DMS53 (cell line): ENCODE measurements around the gene EVA1C.
A peak's percentile ranks its signal among the peaks of the same experiment; 100 is the strongest.
"Not testable (repeated sequence)": the region's sequence is repeated elsewhere in the genome, so short reads cannot be mapped to it uniquely, and the experiment has no call there.

Experiments used
- DNase-seq: peaks from one replicate; lab custom pipeline; 2025; lab: John Stamatoyannopoulos, UW

The EVA1C gene

DNA sequence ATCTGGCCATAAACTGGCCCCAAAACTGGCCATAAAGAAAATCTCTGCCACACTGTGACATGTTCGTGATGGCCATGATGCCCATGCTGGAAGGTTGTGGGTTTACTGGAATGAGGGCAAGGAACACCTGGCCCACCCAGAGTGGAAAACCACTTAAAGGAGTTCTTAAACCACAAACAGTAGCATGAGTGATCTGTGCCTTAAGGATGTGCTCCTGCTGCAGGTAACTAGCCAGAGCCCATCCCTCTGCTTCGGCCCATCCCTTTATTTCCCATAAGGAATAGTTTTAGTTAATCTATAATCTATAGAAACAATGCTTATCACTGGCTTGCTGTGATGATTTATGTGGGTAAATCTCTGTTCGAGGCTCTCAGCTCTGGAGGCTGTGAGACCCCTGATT, 50.1 kb downstream of the EVA1C start:
- DNase-seq: not testable (repeated sequence)

DNA sequence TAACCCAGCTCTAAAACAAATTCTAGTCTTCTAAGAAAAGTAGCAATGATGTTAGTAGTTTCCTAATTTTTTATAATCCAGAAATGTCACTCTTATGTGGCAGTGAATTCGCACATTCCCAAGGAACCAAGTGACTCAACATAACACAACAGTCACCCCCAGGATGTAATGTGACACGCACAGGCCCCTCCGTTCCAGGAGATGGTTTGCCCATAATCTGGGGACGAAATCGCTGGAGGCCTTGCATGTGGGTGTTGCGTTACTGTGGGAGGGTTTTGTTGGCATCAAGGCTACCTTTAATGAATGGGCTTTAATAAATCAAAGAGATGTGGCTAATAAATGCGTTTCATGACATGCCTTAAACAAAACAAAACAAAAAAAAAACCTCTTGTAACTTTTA, 50.9 kb downstream of the EVA1C start:
- no peak for DNase-seq

DNA sequence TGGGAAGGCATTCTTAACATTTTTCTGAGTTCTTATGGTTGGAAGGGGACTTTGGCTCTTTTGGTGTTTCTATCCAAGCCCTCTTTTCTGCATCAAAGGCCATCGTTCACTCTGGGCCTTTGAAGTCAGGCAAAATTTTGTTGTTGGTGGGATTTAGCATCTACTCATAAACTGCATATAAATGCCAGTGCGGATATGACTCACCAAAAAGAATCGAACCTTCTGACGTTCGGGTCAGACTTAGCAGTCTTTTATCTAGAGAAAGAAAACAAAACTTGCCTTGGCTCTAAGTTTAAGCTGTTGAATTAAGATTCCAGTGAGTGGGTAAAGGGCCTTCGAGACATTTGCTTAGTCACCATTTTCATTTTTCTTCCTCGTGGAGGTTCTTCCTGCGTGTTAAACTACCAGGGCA, 51.4 kb downstream of the EVA1C start:
- no peak for DNase-seq

DNA sequence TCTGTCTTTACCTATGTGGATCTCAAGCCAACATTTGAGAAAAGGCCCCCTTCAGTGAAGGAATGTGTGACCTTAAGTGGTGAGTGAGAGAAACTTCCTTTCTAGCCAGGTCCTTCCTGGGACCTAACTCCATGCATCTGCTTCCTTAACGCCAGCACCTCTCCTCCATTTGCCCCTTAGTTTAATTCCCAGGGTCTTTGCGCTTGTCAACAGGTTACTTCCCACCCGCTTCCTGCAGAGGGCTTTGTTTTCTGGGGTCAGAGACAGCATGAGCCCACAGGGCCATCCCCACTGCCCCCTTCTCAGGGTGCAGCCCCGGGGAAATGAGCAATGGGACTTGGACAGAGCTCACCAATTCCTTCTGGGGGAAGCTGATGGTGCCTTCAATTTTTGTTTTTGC, 54.8 kb downstream of the EVA1C start:
- DNase-seq: no peak

DNA sequence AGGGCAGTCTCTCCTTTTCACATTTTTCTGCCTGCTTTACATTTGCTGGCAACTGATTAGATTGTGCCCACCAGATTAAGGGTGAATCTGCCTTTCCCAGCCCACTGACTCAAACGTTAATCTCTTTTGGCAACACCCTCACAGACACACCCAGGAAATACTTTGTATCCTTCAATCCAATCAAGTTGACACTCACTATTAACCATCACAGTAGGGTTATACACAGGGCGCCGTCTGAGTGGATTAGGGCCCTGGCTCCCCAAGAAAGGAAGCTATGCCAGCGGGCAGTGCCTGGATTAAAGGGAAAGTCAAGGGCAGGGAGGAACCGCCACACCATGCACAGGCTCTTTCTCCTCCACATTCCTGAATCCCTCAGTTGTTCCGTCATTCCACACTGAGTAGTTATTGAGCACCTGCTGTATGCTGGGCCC, 56.2 kb downstream of the EVA1C start:
- no peak for DNase-seq

DNA sequence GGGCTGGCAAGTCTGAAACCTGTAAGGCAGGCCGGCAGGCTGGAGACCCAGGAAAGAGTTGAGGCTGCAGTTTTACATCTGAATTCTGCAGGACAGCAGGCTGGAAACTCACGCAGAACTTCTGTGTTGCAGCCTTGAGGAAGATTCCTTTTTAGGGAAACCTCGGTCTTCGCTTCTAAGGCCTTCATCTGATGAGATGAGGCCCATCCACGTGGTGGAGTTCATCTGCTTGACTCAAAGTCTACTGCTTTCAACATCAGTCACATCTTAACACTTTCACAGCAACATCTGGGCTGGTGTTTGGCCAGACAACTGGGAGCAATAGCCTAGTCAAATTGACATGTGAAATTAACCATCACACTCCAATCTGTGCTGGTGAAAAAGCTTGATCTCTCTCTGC, 57.1 kb downstream of the EVA1C start:
- DNase-seq: no peak

DNA sequence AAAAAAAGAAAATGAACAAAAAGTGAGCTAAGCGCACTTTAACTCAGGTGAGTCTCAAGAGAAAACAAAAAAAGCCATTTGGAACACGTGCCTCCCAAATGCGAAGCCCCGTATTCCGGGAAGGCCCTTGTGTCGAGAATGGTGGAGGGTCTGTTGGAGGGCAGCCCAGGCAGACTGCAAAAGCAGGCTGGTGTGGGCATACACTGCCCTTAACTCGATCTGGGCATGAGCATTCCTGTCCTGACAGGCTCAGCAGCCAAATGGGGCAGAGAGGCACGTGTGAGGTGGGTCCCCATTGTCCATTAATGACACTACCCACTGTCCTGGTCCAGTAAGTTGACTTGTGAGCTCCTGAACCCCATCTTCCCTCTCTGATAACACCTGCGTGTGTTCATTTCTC, 57.7 kb downstream of the EVA1C start:
- DNase-seq: no peak

DNA sequence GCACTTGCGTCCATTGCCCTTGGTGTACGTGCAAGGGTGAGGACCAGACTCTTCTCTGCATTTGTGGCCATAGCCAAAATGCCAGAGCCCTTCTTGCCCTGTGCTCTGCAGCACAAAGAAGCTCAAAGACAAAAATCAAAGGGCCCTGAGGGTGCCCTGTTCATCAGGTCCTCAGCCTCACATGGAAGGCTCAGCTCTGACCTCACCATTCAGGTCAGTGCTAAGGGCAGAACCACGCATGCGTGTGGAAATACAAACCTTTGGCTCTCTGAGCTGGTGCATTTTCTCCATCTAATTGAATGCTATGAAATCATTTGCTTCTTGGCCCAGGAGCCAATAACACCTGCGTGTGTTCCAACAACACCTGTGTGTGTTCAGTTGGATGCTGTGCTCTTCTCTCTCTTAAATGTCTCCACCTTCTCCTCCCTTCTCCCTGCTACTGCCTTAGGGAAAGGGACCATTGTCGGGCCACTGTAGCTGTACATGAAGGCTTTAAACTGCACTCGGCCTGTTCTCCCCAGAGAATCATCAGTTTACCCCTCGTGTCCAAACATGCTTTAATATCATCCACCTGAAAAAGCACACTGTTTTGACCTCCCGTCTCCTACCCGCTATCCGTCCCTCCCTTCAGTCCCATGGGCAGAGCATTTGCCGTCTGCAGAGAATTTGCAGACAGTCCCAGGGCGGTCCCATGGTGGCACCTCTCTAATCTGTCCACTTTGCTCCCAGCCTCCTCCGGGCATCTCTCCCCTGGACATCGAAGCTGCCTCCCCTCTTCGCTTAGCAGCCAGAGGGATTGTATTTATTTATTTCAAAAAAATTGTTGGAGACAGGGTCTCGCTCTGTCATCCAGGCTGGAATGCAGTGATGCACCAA, 60.6 kb downstream of the EVA1C start:
- no peak for DNase-seq

DNA sequence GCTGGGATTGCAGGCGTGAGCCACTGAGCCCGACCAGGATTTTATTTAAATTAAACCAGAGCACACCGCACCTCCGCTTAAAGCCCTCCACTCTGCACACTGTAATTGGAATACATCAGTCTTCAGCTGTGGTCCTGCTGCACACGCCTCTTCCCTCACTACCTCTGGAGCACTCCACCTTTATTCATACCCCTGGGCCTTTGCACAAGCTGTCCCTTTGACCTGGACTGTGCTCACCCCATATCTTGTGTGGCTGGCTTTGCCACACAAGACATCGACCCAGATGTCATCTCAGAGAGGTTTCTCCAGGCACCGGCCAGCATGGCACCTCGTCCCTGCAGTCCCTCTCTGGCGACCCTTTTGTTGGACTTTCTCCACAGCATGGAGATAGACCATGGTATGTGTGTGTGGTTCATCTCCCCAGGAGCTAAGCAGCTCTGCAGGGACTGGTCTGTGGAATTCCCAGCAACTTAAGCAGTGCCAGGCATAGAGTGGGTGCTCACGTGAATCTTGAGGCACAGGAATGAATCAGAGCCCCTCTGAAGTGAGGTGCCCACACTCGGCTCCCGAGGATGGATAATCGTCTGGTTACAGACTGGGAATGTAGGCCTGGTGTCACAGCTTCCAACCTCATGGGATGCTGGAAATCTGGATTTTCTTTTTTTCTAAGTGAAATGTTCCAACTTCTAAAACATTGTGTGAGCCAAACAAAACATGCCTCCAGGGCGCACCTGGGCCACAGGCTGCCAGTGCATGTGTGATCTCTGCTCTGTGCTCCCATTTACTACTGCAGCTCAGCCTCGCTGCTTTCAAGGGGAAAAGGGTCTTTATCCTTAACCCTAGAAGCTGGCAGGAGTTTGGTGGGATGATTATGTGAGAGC, 61.9 kb downstream of the EVA1C start:
- no peak for DNase-seq

DNA sequence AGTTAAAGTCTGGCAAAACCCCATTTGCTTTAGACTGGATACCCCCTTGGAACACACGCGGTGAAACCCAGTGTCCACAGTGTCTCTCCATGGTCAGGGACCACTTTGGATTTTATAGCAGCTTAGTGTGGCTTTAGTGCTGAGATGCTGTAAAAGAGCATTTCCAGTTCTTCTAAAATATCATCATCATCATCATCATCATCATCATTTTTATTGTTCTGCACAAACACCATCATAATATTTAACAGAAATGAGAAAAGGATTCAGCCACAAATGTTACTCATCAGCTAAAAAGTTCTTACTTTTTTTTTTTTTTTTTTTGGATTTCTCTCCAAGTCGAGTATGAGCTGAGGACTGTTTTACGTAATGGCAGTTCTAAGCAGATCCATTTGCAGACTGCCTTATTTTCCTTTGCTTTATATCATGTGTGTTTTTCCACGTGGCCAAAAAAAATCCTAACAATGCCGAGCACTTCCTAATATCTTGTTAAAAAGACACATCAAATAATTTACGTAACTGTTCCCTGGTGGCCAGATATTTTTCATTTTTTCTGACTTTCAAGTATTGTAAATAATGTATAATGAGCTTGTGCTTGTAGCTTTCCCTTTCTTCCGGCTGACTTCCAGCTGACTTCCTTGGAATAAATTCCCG, 62.8 kb downstream of the EVA1C start:
- no peak for DNase-seq

DNA sequence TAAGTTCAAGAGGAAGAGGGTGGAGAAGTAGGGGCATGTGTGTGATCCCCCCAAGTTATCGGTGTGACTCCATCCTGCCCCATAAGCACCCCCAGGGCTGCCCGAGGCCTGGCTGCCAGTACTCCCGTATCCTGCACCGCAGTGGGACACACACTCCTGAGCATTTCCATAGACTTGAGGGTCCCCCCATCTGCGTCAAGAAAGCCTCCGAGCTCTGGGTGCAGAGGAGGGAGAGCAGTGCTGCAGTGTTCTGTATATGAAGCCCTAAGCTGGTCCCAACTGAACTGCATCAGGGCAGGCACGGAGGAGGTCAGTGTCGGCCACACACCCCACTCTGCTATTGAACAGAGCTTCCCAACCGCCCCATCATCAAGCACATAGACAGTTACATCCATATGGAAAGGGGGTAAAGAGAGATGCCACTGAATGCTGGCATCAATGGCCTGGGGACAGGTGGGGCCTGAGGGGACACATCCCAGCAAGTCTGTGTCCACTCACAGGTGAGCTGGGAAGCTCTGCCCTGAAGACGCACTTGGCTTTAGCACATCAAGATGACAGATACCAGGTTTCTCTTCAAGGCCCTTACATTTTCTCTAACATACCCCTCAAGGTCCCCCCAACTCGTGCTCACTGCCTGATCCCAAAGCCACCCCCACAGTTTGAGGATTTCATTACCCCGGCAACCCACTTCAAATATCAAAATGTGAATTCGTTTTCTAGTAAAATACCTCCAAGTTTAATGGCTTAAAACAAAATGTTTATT, 64.3 kb downstream of the EVA1C start:
- DNase-seq: no peak

DNA sequence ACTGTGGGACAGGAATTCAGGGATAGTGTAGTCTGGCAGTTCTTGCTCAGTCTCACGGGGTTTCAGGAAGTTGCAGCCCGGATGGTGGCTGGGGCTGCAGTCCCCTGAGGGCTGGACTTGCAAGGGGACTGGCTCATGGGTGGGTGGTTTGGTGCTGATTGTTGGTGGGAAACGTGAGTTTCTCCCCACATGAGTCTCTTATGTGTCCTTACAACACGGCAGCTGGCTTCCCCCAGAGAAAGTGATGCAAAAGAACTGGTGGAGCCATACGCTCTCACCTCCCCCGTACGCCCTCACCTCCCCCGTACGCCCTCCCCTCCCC, 64.9 kb downstream of the EVA1C start:
- DNase-seq: no peak

DNA sequence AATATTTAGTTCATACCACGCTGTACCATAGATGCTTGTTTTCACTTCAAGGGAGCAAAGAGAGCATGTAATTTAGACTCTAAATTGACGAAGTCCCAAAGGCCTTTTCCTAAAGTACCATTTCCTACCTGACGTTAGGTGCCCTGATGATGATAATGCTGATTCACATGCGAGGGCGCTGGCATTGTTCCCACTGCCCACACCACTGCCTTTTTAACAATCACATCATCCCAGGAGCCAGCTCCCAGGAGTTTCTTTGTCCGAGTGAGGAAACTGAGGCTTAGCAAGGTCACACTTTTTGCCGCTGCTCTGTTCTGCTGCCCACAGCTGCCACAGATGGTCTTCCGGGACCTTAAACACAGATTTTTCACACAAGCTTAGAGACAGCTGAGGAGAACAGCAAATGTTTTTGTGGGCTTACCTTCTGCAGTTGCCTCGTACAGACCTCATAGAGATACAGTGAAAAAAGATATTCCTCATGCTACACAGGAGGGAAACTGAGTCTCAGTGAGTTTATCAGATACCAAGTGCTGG, 69.4 kb downstream of the EVA1C start:
- DNase-seq: no peak

DNA sequence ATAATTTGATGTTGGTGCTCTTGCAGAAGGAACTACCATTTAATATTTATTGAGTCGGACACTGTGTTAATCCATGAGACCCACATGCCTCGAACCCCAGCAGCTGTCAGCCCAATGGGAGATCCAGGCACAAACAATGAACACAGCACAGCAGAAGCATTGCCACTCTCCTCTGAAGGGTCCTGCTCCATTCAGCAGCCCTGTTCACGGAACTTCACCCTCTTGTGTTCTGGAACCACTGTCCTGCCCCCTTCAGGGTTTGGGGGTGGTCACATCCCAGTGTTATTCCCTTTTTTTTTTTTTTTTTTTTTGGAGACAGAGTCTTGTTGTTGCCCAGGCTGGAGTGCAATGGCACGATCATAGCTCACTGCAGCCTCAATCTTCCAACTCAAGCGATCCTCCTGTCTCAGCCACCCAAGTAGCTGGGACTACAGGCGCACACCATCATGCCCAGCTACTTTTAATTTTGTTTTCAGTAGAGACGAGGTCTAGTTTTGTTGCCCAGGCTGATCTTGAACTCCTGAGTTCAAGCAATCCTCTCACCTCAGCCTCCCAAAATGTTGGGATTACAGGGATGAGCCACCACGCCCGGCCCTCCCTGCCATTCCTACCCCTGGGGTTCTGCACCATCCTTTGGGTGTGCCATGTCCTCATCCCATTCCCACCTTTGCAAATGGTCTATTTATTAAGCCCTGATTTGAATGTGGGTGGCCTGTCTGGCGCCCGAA, 70.2 kb downstream of the EVA1C start:
- DNase-seq: no peak

DNA sequence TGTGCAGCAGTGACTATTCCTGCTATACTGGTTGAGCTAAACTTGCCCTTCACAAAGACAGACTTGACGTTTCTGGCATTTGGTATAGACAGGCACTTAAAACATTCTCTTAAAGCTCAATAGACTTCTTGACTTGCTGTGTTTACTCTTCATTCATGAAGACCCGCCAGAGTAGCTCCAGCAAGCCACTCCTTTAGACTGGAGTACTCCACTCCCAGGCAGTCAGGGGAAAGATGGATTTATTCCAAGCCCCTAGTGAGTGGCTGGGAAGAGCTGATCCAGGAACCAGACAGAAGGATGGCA, 70.7 kb downstream of the EVA1C start:
- DNase-seq: peak; percentile 9

DNA sequence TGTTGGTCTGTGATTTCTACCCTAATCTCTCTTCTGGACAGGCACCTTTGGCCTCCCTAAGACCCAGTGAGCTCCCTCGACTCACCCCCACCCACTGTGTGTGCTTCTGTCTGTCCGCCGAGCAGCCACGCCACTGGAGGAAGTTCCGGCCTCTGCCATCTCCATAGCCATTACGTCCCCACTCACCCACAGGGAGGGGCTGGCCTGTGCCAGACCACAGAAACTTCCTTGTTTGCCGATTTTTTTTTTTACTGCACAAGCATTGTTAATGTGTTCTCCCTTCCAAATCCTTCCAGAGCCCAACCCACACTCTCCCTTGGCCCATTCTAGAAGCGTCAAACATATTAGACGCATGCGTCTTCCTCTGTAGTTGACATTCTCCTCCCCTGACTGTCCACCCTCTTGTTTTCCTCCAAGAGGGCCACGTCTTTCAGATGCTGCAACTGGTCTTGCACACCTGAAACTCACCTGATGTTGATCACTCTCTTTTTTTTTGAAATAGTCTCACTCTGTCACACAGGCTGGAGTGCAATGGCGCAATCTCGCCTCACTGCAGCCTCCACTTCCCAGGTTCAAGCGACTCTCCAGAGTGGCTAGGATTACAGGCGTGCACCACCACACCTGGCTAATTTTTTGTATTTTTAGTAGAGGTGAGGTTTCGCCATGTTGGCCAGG, 72.3 kb downstream of the EVA1C start:
- no peak for DNase-seq

DNA sequence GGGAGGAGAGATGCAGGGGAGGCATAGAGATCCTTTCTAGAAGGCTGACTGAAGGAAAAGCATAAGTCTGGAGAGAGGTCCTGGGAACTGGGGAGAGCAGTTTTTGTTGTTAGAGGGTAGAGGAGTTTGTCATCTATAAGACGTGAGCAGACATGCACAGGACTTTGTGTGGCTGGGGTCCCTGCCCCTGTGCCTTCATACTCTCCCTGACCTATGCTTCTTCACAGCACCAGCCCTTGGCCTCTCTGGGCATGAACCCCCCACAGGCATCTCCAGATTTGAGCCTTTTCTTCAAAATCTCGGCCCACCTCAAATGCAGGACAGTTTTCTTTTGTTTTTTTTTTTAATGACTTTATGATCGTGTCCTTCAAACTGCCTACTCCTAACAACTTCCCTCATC, 79.9 kb downstream of the EVA1C start:
- no peak for DNase-seq

DNA sequence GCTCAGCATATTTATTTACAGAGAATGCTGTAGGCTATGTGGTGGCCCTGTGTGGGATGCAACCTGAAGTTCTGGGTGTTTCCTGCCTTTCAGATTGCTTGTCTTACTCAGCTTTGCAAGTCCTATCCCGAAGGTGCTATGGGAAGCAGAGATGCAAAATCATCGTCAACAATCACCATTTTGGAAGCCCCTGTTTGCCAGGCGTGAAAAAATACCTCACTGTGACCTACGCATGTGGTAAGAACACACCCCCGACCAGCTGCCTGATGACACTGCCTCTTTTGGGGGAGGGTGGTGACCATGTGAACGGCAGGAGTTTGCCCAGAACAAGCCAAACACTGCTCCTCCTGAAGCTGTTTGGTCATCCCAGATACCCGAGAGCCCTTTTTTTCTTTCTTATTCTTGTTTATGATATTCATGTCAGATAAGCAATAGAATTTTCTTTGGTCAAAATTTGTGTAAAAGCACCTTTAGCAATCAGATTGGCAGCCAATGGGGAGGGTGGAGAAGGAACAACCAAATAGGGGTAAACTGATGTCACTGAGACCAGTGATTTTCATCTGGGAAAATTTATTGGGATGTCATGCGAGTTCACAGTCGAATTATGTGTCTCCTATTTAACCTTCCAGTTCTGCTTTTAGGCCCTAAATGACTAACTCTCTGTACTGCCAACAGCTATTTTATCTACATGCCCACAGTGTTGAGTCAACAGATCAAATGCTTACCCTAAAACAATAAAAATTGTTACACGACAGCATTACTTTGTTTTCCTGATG, 82.6 kb downstream of the EVA1C start:
- no peak for DNase-seq

DNA sequence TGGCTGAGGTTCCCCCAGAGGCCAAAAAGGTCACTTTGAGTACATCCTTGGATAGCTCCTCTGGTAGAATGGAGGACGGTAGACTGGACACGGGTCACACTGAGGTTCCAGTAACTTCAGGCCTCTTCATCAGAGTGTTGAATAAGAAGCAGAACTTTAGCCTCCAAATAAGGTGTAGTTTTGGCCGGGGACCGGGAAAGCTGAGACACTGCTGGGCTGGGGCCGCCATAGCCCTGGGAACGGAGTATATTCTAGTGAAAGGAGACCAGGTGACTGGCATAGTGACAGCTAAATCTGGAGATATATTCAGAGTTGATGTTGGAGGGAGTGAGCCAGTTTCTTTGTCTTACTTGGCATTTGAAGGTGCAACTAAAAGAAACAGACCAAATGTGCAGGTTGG, 84.1 kb downstream of the EVA1C start:
- no peak for DNase-seq
